ENCODE data around the gene AUP1. TPM values are rescaled to one million over a fixed set of nuclear protein-coding genes. Genes with fewer than 3 reads are reported as not detected.

AUP1 gene
- total and polyA plus RNA-seq, 7 donors = 46.5 to 178 (median 82.0) TPM

- H3K27me3 ChIP-seq = peaks cover 0 to 2% (median 0%) of the 10 kb centered on the region in 3 donors
- intact Hi-C loops (cut with DNase I) = loop anchor here (5.0 kb wide), 1 partner anchor 61 kb away; no protein-coding TSS in a partner anchor
- peaks cover 21 to 28% (median 22%) of the 10 kb centered on the region in 4 donors for H3K36me3 ChIP-seq
- no peak within 1 kb of the TSS for H3K4me3 ChIP-seq
- WGBS, 2 donors = 49 to 74% methylated on average over 11 of the region's 11 CpGs
- DNase-seq = no peak
- H3K27ac ChIP-seq = no peak within 1 kb of the TSS
- peaks cover 0 to 27% (median 16%) of the 10 kb centered on the region in 4 donors for H3K4me1 ChIP-seq
- TF ChIP-seq EP300 (IDR thresholded peaks at IDR 0.05) (no peak), POLR2A (IDR thresholded peaks at IDR 0.05) (no peak), CTCF (IDR thresholded peaks at IDR 0.05) (no peak), POLR2AphosphoS5 (IDR thresholded peaks at IDR 0.05) (no peak)
- no peaks in the 10 kb centered on the region for H3K9me3 ChIP-seq
Measured at GRCh38 chr2:74525717-74526648, 3.5 kb downstream of the AUP1 start, which contains the start of gene DQX1. Gene DQX1, minus strand, starts transcription at chr2:74526231. Its CDS starts 502 bp downstream, at chr2:74525729.

GRCh38 chr2:74524955-74525716, 4.4 kb downstream of the AUP1 start:
- WGBS, 2 donors = 95% methylated on average over 10 of the region's 10 CpGs
- peaks cover 0 to 19% (median 11%) of the 10 kb centered on the region in 4 donors for H3K4me1 ChIP-seq
- peaks cover 0 to 10% (median 0%) of the 10 kb centered on the region in 3 donors for H3K27me3 ChIP-seq
- no peak for DNase-seq
- H3K9me3 ChIP-seq = no peaks in the 10 kb centered on the region
- intact Hi-C loops (cut with DNase I) = loop anchor here (5.0 kb wide), 1 partner anchor 62 kb away; no protein-coding TSS in a partner anchor
- H3K4me3 ChIP-seq = no peak overlapping the region
- H3K36me3 ChIP-seq = peaks cover 21 to 28% (median 22%) of the 10 kb centered on the region in 4 donors
- TF ChIP-seq EP300 (IDR thresholded peaks at IDR 0.05) = no peak
- no peak for TF ChIP-seq POLR2AphosphoS5 (IDR thresholded peaks at IDR 0.05)
- no peak for TF ChIP-seq CTCF (IDR thresholded peaks at IDR 0.05)
- no peak for TF ChIP-seq POLR2A (IDR thresholded peaks at IDR 0.05)
- H3K27ac ChIP-seq = no peak overlapping the region

GRCh38 chr2:74524005-74524404, 5.5 kb downstream of the AUP1 start:
- Histone ChIP-seq H3K27ac (no peak overlapping the region), H3K4me3 (no peak overlapping the region), H3K36me3 (peaks cover 21 to 28% (median 22%) of the 10 kb centered on the region in 4 donors), H3K27me3 (peaks cover 0 to 21% (median 9%) of the 10 kb centered on the region in 3 donors), H3K9me3 (no peaks in the 10 kb centered on the region), H3K4me1 (peaks cover 0 to 15% (median 10%) of the 10 kb centered on the region in 4 donors)
- 90 to 94% methylated on average over 9 of the region's 9 CpGs for WGBS, 2 donors
- no peak for DNase-seq
- TF ChIP-seq POLR2AphosphoS5 (IDR thresholded peaks at IDR 0.05) (no peak), EP300 (IDR thresholded peaks at IDR 0.05) (no peak)
- intact Hi-C loops (cut with DNase I) = no loop called here

GRCh38 chr2:74522516-74522915, 7.0 kb downstream of the AUP1 start:
- Histone ChIP-seq H3K4me1 (peaks cover 0 to under 1% (median 0%) of the 10 kb centered on the region in 4 donors), H3K27me3 (peaks cover 2 to 36% (median 22%) of the 10 kb centered on the region in 3 donors), H3K4me3 (no peak overlapping the region), H3K9me3 (no peaks in the 10 kb centered on the region), H3K36me3 (peaks cover 13 to 21% (median 16%) of the 10 kb centered on the region in 4 donors), H3K27ac (no peak overlapping the region)
- 85 to 91% methylated on average over 3 of the region's 3 CpGs for WGBS, 2 donors
- intact Hi-C loops (cut with DNase I) = no loop called here
- TF ChIP-seq EP300 (IDR thresholded peaks at IDR 0.05) (no peak), CTCF (IDR thresholded peaks at IDR 0.05) (no peak), POLR2A (IDR thresholded peaks at IDR 0.05) (no peak), POLR2AphosphoS5 (IDR thresholded peaks at IDR 0.05) (no peak)
- no peak for DNase-seq
